ENCODE data around the gene FOCAD.

FOCAD gene

DNA sequence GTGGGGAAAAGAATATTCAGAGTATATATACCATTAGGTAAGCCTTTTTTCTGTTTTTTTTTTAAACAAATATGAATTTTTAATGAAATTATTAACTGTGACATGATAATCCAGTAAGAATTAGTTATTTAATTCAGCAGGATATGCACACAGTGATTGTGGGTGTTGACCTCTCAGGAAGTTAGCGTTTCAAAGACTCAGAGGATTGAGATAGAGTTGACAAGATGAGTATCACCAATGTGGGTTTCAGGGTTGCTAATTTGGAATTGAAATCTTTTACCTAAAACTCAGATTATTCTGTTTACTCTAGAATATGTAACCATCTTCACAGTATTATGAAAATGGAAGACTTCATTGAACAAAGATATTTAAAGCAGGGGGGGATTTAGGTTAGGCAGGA lies 56.2 kb downstream of the FOCAD start:
- no peak for DNase-seq

DNA sequence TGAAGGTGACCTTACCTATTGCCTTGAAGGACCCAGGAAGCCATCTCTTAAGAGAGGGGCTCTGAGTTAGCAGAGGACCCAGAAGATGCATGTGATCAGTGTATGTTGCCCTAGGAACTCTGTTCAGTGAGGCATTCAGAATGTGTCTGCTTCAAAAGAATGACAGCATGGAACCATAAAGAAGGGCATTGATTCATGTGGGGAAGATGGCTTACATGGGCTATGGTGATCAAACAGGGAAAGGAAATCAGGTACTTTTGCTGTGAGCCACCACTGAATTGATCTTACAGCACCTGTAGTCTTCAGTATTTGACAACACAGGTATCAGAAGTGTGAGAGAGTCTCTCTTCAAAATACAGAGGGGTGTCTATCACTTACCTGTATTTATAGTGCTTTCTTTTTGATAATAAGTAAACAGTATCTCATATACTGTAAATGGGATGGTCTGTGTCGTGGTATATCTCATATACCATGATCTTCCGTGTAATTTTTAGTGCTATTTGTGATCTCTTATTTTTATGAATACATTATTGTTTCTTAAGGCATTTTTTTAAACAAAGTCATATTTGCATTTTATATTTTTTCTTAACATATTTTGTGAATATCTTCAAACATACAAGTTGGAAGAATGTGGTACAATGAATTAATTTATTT lies 57.0 kb downstream of the FOCAD start:
- no peak for DNase-seq

DNA sequence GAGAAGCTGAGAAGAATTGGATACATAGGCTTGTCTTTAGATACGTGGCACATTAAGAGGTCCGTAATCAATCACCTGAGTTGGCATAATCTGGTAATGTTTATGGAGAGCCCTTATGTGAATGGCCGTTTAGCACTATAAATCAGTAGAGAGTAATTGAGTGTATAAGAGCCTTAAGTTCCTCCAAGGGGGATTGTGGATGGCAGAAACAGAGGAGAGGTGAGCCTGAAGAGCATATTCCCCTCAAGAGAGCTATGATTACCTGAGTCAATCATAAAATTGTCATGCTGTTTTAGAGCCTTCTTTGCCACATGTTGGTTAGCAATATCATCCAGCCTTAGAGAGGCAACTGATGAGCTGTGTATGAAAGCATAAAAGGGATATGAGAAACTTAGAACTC lies 58.8 kb downstream of the FOCAD start:
- no peak for DNase-seq

DNA sequence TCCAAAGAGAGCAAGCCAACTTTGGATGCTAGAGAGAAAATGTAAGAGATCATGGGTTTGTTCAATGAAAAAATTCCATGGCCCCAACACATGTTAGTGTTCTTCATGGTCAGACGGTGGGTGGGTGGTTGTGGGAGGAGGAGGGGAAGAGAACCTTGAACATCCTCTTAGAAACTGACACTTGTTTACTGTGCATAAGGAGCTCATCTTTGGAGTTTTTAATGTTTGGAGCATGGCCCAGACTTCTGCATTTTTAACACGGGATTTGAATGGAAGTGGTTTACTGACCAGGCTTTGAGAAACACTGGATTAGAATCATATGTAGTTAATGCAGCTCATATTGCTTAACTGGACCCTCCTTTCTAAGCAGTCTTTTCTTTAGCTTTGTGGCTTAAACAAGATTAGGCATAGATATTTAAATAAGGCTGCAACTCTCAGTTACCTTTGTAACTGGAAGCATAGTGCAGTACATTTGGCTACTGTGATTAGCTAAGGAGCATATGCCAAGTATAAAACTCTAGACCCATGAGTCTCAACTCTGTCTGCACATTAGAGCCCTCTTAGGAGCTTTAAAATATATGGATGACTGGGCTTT lies 60.1 kb downstream of the FOCAD start:
- no peak for DNase-seq

DNA sequence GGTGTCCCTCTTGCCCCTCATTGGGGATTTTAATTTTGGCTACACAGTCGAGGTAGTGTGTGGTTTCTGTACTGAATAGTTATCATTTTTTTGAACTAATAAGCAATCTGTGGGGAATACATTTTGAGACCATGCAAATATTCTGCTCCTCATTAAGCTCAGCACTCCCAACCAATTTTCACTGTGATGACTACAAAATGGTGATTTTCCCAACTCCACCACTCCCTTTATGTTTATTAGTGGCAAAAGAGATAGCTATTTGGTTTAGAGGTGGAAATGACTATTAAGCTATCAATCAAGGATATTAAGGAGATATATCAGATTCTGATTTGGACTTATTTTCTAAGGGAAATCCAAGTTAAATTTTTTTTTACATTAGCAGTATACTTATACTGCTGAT lies 62.9 kb downstream of the FOCAD start:
- no peak for DNase-seq

DNA sequence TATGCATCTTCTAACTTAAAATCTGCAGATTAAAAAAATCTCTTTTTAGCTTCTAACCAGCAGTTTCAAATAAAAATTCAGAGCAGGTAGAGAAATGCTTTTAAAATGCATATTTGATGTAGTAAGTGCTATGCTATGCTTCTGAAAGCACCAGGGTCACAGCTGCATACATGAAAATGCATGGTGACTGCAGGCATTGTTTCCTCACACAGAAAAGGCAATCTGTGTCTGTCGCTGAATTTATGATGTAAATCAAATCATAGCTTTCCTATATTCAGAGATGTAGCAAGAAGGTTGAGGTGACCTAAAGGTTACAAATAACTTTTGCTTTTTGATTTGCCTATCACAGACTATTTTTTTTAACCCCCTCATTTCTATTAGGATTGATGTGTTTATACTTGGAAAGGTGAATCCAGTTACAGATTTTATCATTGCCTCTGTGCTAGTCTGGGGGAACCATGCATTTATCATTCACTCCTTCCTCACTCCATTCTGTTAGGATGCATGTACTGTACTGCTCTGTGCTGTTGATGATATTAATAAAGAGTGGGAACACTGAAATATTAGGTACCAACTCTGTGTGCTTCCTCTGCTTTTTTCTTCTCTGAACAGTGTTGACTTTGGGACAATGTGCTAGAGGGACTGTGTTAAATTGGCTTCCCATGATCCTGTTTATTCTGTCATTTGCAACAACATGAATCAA lies 65.6 kb downstream of the FOCAD start:
- DNase-seq: no peak

DNA sequence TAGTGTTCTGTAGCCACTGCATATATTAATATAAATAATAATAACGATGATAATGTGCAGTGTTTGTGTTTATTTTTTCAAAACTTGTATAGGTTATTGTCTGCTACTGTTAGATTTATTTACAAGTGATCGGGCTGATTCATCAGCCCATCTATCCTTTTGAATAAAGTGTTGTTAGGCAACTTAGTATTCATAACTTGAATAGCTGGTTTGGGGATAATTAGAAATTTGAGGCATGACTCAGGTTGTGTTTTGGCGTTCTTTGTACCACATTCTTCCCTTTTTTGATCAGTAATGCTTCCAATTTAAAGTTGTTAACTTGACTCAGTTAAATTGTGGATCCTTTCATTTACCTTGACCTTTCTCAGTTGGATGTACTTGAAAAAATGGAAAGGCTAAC lies 69.7 kb downstream of the FOCAD start:
- DNase-seq: no peak

DNA sequence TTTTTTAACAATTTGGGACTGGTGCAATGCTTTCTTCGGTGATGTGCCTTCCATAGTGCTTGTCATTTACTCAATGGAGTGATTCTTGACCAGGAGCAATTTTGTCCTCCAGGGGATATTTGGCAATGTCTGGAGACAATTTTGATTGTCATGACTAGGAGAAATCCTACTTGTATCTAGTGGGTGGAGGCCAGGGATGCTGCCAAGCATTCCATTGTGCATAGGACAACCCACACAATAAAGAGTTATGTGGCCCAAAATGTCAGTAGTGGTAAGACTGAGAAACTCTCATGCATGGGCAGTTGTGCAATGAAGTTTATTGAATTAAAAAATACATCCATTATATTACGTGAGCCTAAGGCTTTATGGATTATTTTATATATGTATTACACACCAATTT lies 70.5 kb downstream of the FOCAD start:
- DNase-seq: no peak

DNA sequence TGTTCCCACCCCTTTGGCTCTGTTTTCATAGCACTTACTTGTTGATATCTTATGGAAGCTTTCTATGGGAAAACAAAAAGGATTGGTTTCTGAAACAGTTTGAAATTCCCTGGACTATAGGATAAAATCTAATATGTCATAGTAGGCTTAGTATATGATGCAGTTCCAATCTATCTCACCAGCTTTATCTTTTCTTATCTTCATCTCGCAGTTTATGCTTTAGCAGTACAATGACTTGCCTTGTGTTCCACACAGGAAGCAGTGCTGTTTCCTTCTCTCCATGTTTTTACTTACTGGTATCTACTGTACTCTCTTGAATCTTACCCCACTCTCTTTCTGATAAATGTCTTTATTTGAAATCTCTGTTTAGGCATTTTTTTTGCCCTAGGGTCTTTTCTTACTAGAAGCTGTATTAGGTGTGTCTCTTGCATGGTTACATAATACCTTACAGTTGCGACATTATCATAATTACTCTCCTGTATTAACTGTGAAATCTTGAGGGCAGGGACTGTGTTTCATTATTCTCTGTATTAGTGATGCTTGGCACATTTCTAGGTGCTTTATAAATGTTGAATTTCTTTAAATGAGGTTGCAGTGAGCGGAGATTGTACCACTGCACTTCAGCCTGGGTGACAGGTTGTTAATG lies 76.3 kb downstream of the FOCAD start:
- no peak for DNase-seq

DNA sequence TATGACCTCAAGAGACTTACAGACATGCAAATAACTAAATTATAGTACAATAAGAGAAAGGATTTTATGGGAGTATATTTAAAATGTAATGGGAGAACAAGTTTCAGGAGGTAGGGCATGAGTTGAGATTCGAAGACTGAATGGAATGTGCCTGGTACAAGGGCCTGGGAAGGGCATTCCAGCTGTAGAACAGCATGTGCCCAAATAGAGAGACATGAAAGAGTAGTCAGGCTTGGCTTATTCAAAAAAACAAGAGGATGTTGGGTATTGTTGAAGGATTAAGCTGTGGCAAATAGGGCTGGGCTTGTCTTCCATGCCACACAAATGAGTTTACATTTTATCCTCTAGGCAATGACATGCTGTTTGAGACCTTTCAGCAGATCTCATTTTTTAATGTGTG lies 86.9 kb downstream of the FOCAD start:
- no peak for DNase-seq

DNA sequence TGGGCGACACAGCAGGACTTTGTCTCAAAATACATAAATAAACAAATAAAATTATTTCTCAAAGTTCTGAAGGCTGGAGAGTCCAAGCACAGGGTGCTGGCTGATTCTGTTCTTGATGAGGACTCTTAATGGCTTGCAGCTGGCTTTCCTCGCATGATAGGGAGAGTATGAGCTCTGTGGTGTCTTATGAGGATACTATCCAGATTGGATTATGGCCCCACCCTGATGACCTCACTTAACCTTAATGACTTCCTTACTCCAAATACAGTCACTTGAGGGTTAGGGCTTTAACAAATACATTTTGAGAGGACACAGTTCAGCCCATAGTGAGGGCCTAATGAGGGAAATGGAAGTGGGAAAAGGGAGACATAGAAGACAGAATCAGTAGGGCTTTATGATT lies 87.7 kb downstream of the FOCAD start:
- DNase-seq: no peak

DNA sequence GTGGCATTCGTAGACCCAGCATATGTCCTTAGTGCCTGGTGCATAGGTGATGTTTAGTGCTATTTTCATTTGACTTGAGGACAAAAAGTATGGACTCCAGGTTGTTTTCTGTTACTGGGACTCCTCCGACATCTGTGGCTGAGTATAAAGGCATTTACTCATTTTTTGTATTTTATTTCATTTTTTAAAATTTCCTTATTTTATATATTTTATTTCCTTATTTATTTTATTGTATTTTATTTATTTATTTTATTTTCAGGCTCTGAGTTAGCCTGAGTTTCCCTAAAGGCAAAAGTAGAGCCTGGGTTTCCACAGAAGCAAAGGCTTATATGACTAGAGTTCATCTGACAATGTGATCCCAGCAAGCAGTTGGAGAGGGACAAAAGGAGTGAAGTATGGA lies 91.6 kb downstream of the FOCAD start:
- DNase-seq: no peak

DNA sequence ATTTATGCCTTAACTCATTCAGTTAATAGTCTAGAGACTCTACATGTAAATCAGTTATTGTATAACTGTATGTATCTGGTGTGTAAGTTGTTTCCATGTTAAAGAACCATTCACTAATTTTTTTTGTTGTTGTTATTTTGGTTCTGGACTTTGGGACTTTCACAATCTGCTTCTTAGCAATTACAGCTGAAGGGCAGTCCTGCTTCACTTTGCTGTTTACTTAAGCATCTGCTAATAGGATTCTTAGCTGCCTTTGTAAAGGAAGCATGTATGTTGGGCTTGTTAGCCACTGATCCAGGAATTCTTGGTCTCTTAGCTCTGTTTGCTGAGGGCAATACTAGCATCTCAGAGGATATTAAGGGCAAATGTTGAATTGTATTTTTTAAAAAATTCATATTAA lies 97.0 kb downstream of the FOCAD start:
- no peak for DNase-seq

DNA sequence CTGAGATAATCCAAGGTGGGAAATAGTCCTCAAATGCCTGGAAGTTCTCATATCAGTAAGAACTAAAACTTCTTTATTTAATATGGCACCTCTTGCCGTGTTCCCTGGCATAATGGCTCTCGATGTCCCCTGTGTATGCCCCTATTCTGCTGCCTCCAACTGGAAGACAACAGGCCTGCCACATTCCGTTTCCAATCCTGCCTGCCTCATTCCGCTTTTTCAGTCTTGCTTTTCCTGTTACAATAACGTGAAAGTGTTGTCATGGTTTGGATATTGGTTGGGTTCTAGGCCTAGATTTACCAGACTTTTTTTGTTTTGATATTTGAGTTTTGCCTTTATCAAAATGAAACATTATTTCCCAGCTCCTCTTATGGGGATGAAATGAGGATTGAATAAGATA lies 98.2 kb downstream of the FOCAD start:
- DNase-seq: no peak

DNA sequence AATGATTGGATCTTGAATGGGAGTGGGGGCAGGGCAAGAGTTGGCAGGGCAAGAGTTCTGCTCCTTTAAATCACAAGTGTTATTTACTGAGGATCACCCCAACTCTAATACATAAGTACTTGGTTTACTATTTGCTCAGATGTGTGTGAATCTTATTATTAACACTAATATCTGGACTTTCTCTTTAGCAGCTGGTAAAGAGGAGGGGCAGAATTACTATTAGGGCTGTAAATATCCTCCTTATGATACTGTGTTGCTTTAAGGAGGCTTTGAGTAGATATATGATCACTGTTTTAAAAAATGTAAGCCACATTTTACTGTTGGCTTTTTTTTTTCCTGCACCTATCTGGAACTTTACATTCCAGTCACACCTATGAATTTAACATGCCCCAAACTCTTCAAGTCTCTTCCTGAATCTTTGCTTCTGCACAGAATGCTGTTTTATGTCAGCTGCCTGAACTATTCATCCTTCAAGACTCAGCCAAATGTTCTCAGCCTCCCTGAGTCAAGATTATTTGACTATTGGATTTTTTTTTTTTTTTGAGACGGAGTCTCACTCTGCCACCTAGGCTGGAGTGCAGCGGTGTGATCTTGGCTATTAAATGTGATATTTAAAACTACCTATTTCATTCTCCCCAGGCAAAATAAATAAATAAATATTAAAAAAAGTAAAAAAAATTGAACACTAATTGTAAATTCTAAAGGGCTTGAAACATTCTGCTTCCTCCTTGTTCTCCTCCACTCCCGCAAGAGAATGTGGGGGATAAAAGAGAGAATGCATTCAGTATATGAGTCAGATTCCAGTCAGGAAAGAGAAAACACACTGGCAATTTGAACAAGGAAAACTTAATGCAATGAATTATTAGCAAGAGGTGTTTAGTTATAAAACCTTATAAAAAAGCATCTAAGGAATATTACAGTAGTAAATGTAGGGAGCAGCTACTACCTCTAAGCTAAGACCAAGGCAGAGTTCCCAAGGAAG lies 99.3 kb downstream of the FOCAD start:
- no peak for DNase-seq

DNA sequence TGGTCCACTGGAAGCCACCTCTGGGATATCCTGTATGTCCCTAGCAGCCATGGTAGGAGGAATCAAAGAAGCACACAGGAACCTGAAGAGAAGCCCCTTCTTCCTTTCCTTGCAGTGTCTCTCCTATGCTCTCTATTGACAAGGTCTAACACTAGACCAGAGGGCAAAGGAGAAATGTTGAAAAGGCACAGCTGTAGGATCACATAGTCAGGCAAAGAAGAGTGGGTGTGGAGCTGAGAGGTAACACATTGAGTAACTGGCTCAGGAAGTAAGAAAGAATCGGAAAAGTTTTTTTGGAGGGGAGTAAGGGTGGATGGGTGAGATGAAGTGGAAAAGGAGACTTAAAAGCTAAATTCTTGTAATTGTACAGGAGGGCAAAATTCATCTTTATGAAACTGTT lies 100.1 kb downstream of the FOCAD start:
- no peak for DNase-seq

DNA sequence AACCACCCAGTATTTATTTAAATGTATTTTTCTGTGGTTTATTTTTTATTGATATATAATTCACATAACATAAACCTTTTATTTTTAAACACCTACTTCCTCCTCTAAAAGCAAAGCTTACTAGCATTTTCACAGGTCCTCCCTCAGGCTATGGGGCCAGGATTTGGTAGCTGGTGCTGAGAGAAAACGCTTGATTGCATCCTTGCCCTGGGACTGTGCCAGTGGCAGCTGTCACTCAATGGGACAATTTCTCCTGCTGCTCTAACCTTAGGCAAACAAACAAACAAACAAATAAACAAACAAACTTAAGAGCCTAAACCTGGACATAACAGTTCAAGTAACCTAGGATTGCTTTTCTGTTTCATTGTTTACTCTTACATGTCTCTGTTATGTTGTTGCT lies 102.7 kb downstream of the FOCAD start:
- DNase-seq: no peak

DNA sequence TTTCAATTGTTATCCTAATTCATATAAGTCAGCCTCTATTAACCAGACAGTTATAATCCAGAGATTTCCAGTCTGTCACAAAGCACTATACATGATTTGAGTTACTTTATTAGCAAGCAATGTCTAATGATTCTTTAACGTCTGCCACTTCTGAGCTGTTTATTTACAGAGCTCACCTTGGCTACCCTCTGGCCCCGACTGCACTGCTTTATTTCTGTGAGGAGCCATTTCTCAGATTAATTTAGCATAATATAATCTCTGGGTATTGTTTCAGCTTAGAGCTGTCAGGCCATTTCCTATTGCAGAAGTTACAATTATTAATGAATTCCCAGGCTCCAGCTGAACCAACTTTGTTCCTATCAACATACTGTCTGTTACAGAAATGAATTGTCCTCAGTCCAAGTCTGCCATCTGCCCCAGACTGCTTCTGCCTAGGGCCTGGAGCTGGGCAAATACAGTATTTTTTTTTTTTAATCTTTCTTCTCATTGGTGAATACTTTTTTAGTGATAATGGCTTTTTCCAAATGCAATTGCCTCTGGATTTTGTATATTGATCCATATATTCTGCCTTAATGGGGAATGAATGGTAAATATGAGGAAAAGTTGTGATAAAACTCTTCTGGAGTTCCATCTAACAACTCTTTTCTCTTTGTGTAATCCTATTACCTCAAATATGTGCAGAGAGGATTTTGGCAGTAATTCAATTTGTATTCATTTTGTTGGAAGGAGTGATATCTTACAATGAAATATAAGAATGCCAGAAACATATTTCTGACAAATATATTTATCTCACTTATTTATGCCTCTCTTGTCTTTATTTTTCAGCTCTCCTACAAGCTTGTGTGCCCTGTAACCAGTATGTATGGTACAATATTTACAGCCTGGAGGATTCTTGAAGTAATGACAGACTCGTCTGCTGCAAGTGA lies 104.7 kb downstream of the FOCAD start:
- no peak for DNase-seq

DNA sequence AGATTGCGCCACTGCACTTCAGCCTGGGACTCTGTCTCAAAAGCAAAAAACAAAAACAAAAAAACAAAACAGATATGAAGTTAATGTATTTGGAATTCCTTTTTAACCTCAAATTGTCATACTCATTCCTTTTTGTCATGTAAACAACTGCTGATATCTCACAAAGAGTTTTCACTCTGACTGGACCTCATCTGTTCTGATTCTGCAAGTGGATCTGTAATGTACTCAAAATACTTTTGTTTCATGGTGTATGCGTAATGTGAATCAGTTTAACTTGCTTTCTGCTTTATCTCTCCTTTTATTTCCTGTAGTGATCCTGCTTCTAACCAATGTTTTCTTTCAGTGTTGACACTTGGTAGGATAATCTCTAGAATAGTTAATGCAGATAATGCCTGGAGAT lies 106.7 kb downstream of the FOCAD start:
- DNase-seq: no peak

DNA sequence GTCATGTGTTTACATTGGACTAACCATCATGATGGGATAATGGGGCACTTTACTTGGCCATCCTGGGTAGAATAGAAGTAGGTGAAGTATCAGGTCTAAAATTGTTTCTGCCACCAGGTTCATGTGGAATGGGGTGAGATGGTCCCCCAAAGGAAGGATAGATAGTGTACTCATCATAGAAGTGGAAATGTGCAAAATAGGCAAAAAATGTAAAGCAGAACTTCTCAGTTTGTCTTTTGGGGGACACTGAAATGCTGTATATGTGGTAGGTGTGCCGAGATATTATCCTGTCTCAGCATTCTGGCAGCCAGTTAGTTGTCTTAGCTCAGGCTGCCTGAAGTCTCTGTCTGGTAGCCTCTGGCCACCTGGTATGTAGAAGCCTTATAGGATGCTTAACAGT lies 107.6 kb downstream of the FOCAD start:
- no peak for DNase-seq

DNA sequence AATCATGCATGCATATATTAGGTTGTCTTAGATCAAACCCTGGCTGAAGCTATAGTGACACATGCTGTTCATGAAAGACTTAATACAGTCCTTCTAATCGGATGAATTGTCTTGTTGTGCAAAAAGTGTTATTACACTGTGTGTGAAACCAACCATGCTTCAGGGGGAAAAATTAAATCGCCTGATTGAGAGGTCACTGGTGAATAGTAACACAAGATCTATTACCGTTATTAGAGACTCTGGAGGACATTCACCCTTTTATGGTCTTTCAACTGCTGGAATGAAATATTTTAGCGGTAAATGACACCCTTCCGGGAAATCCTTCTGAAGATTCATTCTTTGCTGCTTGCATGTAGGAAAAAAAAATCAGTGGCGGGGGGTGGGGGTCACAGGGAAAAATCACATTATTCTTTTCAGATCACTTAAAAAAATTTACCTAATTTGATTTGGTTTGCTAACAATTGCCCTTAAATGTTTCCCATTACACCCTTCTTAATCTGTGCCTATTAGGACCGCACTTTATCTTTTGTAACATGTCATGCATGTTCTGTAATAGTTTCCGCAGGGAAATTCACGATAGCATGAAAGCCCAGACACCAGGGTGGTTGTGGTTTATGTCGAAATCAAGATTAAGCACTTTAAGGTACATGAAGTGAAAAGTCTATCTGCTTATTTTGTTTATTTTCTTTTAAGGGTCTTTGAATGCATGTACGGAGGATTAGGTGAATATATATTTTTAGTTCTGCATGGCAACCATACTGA lies 120.6 kb downstream of the FOCAD start:
- no peak for DNase-seq
